HG03025 (cell line): ENCODE results near the gene MYH15.

ENCODE experiments used
- ATAC-seq: cut with Tn5 transposase; IDR thresholded peaks from one replicate; pipeline ENCODE4 v1.9.1; 2021; ENCODE audit warnings: mild to moderate bottlenecking, moderate library complexity; ENCODE audit not compliant: unreplicated experiment, low FRiP score

MYH15 gene

DNA sequence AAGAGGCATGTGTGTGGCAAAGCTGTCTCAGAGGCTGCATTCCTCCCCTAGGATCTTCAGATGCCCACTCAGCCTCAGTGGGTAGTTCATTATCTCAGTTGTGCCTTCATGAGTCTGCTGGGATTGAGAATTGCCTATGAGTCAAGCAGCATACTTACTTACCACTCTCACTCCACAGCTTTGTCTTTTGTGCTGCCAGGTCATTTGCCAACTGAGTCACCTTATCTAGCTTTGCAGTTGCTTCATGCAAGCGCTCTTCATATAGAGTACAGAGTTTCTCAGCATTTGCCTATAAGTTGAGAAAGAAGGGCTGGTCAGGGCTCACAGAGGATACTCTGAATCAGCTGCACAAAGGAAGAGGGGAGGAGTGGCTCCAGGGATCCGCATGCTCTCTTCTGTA lies 89.5 kb downstream of the MYH15 start:
- ATAC-seq = no peak

DNA sequence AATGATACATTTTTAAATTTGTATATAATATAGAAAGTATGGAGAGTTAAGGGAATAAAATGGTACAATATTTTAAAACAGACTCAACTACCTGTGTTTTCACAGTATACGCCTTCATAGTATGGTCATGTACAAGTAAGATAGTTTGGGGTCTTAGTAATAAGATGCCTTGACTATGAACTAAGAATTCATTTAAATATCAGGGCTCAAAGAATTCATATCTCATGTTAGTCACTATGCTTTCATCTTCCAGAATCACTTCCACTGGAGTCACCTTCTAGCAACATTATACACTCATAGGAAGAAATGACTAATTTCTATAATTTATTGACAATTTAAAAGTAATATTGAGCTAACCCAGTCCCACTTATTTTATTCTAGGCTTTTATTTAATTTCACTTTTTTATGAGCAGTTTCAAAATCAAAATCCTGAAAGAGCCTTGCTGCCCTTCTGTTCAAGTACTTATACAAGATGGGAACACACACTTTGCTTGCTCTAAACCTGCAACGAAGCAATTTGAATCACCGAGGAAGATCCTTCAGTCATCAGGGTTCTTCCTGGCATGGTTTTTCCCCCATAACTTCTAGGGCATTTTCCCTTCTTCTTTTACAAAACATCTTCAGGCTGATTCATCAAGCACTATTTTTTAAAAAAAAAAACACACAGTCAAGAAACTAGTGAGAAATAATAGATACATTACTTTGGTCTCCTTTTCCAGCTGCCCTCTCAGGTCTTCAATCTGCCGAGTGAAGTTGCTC lies 94.1 kb downstream of the MYH15 start:
- ATAC-seq = no peak

DNA sequence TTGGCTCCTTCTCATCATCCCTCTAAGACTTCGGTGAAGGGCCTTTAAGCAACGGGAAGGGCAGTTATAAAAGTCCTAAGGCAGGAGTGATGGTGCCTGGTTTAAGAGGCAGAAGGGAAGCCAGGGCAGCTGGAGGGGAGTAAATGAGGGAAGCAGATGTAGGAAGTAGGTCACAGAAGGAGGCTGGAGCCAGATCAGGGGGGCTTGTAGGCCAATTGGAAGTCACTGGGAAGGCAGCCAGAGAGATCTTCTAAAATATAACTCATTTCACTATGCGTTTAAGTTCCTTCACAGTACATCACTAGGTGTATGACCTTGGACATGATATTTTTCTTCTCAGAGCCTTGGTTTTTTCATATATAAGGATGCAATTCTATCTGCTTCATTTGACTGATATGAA lies 94.7 kb downstream of the MYH15 start:
- ATAC-seq = no peak

DNA sequence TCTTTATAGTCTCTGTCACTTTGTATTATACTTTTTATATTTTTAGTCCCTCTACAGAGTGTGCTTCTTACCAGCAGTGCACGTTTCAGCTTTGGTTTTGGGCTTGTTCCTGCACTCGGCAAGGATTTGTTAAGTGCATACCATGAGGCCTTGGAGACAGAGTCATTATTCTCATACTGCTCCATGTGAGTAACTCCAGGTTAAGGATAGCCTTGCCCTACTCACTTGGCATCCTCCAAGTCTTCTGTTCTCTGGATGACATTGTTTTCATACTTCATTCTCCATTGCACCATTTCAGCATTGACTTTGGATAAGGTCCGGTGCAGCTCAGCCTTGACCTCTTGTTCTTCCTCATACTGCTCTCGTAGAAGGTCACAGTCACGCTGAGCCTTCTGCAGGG lies 96.4 kb downstream of the MYH15 start:
- ATAC-seq = no peak

DNA sequence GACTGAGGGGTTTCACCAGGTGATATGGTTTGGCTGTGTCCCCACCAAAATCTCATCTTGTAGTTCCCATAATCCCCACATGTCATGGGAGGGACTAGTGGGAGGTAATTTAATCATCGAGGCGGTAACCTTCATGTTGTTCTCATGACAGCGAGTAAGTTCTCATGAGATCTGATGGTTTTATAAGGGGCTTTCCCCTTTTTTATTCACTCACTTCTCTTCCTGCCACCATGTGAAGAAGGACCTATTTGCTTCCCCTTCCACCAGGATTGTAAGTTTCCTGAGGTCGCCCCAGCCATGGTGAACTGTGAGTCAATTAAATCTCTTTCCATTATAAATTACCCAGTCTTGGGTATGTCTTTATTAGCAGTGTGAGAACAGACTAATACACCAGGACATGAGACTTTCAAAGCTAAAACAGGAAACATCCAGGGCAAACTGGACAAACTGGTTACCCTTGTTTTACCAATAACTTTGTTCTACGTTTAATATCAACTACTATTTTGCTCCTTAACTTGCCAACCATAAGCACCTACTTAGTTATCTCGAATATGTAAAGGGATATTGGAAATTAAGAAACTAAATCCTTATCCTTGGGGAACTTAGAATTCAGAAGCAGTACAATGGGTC lies 98.2 kb downstream of the MYH15 start:
- ATAC-seq = no peak

DNA sequence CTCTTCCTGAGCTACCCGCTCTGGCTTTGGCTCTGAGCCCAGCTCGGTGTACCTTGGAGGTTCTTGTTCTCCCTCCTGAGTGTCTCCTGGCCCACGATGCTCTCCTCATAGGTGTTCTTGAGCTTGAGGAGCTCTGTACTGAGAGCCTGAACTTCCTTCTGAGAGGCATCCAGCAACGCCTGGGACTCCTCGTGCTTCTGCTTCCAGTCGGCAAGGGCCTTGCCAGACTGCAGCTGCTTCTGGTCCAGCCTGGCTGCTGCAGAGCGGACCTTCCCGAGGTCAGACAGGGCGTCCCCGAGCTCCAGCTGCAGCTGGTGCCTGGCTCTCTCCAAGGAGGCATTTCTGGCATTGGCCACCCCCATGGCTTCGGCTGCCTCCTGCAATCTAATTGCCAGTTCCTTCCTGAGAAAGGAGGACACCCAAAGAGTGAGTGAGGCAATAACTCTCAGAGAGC lies 99.8 kb downstream of the MYH15 start:
- ATAC-seq = no peak

DNA sequence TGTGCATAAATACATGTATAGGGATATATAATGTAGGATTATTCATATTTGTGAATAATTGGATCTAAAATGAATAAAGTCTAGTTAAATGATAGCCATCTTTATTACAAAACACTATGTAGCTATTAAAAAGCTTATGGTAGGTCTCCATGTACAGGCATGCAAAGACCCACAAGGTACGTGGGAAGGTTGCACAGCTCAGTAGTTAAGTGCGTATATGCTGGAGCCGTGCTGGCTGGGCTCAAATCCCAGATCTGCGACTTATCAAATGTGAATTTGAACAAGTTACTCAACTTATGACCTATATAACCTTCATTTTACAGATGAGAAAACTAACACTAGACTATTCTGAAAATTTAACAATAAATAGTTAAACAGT lies 100.6 kb downstream of the MYH15 start:
- no peak for ATAC-seq

DNA sequence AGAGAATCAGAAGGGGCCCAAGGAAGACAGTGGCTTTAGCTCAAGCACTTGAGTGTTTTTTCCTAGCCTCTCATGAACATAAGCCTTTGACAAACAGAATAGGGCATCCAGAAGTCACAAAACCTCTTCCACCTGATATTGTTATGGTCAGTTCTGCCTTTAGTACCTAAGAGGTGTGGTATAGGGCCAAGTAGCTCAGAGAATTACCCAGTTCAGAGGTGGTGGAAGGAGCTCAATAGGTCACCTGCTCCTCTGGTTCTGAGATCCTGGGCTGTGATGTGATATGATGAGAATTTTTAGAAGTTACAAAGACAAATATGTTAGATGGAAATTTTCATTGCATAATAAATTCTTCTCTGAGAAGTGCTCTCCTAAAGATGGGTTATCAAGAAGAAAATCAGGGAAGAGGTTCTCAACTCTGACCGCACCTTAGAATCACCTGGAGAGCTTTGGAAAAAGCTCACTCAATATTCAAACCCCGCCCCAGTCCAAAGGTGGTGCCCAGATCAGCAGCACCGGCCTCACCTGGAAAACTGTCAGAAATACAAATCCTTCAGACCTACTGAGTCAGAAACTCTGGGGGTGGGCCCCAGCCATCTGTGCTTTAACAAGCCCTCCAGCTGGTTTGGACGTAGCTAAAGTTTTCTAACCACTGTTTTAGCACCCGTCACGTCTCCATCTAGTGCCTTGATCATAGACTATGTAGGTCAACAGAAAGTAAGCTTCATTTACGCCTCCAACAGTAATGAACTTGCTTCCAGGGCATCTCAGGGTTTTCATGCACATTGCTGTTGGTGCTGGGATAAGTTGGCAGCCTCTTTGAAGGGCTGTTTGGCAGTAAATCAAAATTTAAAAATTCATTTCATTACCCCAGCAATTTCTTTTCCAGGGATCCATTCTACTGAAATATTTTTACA lies 101.3 kb downstream of the MYH15 start:
- no peak for ATAC-seq

DNA sequence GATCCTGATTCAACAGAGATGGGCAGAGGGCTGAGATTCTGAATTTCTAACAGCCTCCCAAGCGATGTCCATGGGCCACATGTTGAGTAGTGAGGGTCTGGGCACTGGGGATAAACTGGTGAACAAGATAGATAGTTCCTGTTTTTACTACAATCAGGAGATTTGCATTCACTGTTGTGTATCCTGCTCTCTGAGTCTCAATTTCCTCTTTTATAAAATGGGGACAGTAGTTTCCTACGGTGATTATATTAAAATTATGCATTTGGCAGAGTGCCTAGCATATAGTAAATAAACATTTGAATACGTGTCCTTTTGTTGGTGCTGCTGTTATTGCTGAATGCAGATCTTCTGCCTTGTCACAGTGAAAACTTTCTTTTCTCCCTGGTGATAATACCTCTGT lies 102.5 kb downstream of the MYH15 start:
- no peak for ATAC-seq

DNA sequence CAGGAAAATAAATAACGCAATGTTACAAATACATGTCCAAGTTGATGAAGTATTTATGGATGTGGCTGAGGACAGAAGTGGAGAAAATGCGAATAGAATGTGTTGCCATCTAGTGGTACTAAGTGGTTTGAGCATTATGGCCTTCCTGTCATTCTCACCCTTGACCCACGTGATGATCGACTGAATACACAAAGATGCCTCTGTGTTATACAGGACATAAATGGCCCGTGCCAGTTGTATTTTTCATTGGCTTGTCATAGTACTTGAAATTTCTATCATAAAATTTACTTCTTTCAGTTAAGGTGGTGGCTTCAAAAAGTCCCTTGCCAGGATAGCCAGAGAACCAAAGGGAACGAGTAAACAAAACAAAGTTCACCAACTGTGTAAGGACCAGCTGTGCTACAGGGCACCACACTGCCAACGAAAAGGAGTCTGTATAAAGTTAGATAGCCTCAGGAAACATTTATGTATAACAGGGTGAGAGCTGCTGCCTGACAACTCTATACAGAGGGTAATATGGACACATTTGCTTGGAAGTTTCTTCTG lies 103.7 kb downstream of the MYH15 start:
- ATAC-seq = peak; percentile 58

DNA sequence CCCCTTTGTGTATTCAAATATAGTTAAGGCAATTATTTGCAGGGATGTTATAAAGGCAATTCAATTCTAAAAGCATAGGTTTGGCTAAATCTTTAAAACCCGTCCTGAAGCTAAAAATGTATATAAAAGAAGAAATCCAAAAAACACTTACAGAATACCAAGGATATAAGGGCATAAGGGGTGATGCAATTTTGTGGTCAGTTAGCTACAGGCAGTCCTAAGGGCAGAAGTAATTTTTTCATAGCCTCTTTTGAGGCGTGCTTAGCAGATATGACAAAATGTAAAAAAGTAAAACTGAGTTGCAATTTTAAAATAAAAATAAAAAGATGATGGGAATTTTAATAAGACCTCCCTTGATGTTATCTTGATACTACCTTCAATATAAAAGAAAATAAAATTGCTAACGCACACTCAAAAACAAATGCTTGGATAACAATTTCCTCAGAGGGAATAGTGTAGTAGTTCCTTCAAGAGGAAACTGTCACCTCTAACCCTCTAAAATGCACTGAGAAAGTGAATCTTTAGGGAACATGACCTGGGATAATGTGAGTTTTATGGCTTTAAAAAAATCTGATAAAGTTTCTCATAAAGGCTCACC lies 104.2 kb downstream of the MYH15 start:
- ATAC-seq = no peak

DNA sequence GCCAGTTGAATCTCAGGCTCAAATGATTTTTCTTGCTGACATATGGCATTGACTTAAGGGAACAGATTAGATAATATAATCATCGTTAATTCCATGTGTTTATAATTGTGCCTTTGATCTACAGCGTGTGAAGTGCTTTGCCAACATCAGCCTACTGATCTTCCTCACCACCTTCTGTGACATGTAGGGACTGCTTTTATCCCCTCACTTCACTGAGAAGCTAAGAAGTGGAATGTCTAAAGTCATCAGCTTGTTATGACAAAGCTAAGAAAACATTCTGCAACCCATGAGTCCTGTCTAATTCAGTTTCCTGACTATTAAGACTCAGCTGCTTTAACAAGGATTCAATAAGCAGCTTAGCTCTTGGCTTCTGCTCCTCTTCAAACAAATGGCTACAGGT lies 106.0 kb downstream of the MYH15 start:
- ATAC-seq = no peak

DNA sequence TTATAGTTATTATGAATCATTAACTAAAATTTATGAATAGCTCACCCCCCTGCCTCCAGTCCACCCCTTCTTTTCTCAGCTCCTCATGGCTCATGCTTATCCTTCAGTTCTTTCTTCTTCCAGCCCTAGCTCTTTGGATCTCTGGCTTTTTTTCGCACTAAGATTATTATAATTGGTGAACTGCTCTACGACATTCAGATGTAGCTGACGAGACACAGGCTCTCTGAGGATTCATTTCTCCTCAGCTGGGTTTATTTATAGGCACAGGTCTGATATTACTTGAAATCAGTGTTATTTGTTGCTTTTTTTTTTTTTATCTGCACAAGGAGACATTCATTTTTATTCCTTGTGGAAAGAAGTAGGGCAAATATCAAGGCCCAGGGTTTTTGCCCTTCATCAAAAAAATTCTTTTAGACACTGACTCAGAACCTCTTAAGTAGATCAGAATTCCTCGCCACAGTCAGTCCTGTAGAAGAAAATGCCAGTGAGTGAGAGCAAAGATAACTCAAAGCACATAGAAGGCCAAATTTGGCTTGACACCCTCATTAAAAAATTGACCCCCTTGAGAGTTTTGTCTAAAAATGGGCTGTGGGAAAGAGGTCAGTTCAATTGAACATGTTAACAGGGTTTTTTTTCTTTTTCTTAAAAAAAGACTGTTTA lies 106.6 kb downstream of the MYH15 start:
- no peak for ATAC-seq

DNA sequence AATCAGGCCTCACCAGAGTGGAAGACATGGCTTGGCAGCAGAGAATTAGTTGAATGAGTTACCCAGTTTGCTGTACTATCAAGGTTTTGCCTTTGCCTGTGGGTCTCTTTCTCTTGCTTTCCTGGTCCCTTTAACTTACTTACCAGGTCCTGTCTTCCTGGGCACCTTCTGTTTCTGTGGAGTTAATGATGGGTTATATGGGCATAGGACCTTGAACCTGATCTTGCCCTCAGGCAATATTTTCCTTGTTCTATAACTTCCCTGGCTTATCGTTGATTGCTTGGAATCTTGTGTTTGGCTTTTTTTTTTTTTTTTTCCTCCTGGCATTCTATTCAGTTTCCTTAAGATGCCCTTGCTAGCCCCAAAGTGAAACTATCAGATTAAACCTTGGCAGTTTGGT lies 107.2 kb downstream of the MYH15 start:
- ATAC-seq = no peak

DNA sequence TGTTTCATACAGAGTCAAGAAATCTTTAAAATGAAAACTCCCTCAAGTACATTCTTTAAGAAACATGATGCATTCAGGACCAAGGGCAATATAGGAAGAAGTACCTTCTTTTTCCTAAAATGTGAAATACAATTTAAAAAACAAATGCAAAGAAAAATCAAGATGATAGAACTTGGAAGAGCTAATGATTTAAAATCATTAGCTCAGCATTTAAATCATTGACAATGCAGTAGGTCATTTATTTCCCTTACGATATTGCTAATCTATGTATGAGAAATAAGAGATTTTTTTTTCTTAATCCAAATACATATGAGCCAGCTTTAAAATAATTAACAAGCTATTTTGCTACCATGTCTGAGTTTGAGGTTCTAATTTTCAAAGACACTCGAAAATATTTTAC lies 108.6 kb downstream of the MYH15 start:
- ATAC-seq = no peak

DNA sequence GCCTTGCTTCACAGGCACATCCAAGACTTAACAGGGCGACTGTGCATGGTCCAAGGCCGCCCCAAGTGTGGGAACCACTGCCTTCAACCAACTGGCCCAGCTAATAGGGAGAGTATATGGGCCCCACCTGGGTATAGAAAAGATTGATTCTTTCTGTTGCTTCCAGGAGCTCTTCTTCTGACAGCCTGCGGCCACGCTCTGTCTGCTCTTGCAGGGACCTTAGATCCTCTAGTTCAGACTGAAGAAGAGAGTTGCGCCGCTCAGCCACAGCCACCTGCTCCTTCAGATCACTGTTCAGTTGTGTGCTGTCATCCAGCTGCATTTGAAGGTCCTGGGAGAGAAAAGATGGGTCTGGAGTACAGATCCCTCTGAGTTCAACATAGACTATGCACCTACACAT lies 111.9 kb downstream of the MYH15 start:
- no peak for ATAC-seq

DNA sequence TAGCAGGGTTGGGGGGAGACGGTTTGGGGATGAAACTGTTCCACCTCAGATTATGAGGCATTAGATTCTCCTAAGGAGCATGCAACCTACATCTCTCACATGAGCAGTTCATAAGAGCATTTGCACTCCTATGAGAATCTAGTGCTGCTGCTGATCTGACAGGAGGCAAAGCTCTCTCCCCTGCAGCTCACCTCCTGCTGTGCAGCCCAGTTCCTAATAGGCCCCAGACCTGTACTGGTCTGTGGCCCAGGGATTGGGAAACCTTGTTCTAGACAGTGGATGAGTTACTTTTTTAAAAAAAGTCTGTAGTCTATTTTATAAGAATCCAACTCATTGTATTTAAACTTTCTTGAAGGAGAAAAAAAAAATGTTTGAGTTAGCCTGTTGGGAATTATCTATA lies 114.1 kb downstream of the MYH15 start:
- no peak for ATAC-seq

DNA sequence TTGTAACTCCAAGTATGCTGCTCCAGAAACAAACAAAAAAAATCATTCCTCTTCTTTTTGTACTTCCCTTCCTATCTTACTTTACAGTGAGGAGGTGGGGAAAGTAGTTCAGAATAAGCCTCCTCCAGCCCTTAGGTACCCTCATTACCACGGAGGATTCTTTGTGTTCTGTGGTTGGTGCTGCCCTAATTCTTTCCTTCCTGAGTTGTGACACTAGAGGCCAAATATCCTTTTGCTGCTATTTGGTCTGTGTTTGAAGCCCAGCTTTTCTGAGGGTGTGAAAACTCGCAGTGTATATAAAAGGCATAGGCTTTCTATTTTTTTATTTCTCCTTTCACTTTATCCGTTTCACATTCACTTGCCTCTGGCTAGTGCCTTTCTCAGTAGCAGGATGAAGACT lies 115.8 kb downstream of the MYH15 start:
- ATAC-seq = no peak

DNA sequence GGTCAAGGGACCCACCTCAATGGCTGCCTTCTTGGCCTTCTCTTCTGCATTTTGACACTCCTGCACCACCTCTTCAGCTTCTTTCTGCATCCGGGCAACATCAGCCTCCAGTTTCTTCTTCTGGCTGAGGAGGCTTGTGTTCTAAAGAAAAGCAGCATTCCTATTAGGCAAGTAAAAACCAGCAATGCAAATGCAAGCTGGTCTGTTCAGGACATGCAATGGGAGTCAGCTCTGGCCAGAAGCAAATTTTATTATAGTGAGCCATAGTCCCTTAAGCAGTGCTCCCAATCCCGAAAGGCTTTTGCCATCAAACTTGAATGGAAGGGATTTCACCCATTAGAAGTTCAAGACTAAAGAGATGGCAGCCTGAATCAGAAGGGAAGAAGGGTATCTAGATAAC lies 116.4 kb downstream of the MYH15 start:
- no peak for ATAC-seq
